HG03457 (cell line): ENCODE measurements around the gene RYR2.

Experiments used
- ATAC-seq: cut with Tn5 transposase; IDR thresholded peaks from one replicate; pipeline ENCODE4 v1.9.1; 2021; ENCODE audit warnings: moderate number of reproducible peaks; ENCODE audit not compliant: unreplicated experiment

RYR2 gene

GRCh38 chr1:237186675-237187074 is 144.7 kb downstream of the RYR2 start:
- ATAC-seq, result no peak

GRCh38 chr1:237187842-237188241 is 145.9 kb downstream of the RYR2 start:
- ATAC-seq, result no peak

- ATAC-seq, result no peak
These were observed 149.4 kb downstream of the RYR2 start for GRCh38 chr1:237191403-237191802.

- ATAC-seq, result no peak
These were observed 155.8 kb downstream of the RYR2 start for GRCh38 chr1:237197470-237198425.

- no peak for ATAC-seq
These were observed 157.0 kb downstream of the RYR2 start for GRCh38 chr1:237199026-237199425.

GRCh38 chr1:237201155-237201554 is 159.2 kb downstream of the RYR2 start:
- no peak for ATAC-seq

GRCh38 chr1:237204841-237205240 is 162.9 kb downstream of the RYR2 start:
- ATAC-seq, result no peak

- no peak for ATAC-seq
These were observed 163.5 kb downstream of the RYR2 start for GRCh38 chr1:237205400-237206064.

- no peak for ATAC-seq
These were observed 164.1 kb downstream of the RYR2 start for GRCh38 chr1:237206065-237206414.

- ATAC-seq, result no peak
These were observed 169.0 kb downstream of the RYR2 start for GRCh38 chr1:237211031-237211430.

GRCh38 chr1:237211540-237211939 is 169.6 kb downstream of the RYR2 start:
- no peak for ATAC-seq

GRCh38 chr1:237219751-237220642 is 178.0 kb downstream of the RYR2 start:
- ATAC-seq, result no peak

- no peak for ATAC-seq
These were observed 181.4 kb downstream of the RYR2 start for GRCh38 chr1:237223419-237223818.

- no peak for ATAC-seq
These were observed 184.4 kb downstream of the RYR2 start for GRCh38 chr1:237226177-237226944.

GRCh38 chr1:237227476-237227875 is 185.5 kb downstream of the RYR2 start:
- no peak for ATAC-seq

- ATAC-seq, result no peak
These were observed 186.4 kb downstream of the RYR2 start for GRCh38 chr1:237228421-237228820.

- ATAC-seq, result no peak
These were observed 187.3 kb downstream of the RYR2 start for GRCh38 chr1:237229333-237229732.

GRCh38 chr1:237232501-237232900 is 190.5 kb downstream of the RYR2 start:
- ATAC-seq, result no peak

GRCh38 chr1:237235091-237235490 is 193.1 kb downstream of the RYR2 start:
- ATAC-seq, result no peak

GRCh38 chr1:237237721-237238120 is 195.7 kb downstream of the RYR2 start:
- no peak for ATAC-seq
